ENCODE measurements around the gene HOXA3. TPM values are rescaled to one million over a fixed set of nuclear protein-coding genes. Genes with fewer than 3 reads are reported as not detected.

HOXA3 gene
- total and polyA plus RNA-seq, 2 of the 8 experiments (the other 6 are each of a cell fraction or from before 2014, with no cell fraction given) = not detected

DNA sequence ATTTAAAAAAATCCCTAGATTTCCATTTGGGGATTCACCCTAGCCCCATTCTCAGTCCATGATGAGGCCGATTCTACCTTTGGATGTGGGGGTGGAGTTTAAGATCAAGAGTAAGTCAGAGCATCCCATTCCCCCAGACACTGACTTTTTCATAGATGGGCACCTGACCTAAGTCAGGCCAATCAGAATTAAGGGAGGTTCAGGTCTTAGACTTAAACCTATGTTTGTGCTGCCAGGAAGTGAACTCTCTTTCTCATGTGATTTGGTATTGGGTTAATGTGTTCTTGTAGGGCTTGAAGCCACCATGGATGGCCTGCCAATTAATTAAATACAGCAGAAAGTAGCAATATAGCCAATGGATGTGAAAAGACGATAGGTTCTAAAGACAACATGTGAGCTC is 86.7 kb downstream of the HOXA3 start:
- Histone ChIP-seq H3K27me3 (replicated peaks in 1 of 4; ENCODE audit: control insufficient read depth in 3 of 4, extremely low read depth in 1 of 4, insufficient read depth in 3 of 4, low read length in 3 of 4) (no peaks in the 10 kb centered on the region), H3K9ac (replicated peaks in 1 of 4; ENCODE audit: extremely low read depth in 1 of 4, low read depth in 3 of 4, low read length in 3 of 4) (no peak overlapping the region), H4K91ac (replicated peaks; ENCODE audit: insufficient read length, low read length) (no peak overlapping the region), H3K79me1 (ENCODE audit: low read depth, low read length) (no peaks in the 10 kb centered on the region), H3K4me2 (ENCODE audit: insufficient read depth in 1 of 2, low read depth in 2 of 2, low read length in 2 of 2) (no peak overlapping the region), H2BK120ac (replicated peaks; ENCODE audit: low read depth, low read length) (no peak overlapping the region), H3K79me2 (ENCODE audit: control insufficient read depth in 1 of 2, insufficient read depth in 2 of 2, low read length in 2 of 2) (no peaks in the 10 kb centered on the region), H3K23me2 (ENCODE audit: low read depth, low read length) (no peaks in the 10 kb centered on the region), H4K20me1 (replicated peaks in 1 of 2; ENCODE audit: control insufficient read depth in 1 of 2, insufficient read depth in 2 of 2, low read length in 2 of 2) (no peaks in the 10 kb centered on the region), H3K18ac (ENCODE audit: extremely low read depth, low read length) (no peak overlapping the region), H4K5ac (ENCODE audit: insufficient read length, low read depth, low read length) (no peak overlapping the region), H3K27ac (ENCODE audit: low read depth, low read length) (no peak overlapping the region), H3K56ac (replicated peaks; ENCODE audit: insufficient read length, low read depth, low read length) (no peak overlapping the region), H2BK12ac (ENCODE audit: low read depth, low read length) (no peak overlapping the region), H2AK5ac (ENCODE audit: low read depth, low read length) (no peak overlapping the region), H2BK15ac (ENCODE audit: low read length) (no peak overlapping the region), H3K9me3 (ENCODE audit: insufficient read depth in 2 of 2, low read depth in 1 of 2, low read length in 1 of 2) (no peaks in the 10 kb centered on the region), H3K23ac (ENCODE audit: insufficient read length) (no peak overlapping the region), H3K14ac (ENCODE audit: insufficient read length) (no peak overlapping the region), H2BK20ac (ENCODE audit: low read length) (no peak overlapping the region), H3K36me3 (ENCODE audit: control insufficient read depth in 2 of 4, insufficient read depth in 4 of 4, low read length in 3 of 4) (no peaks in the 10 kb centered on the region), H3K4ac (replicated peaks; ENCODE audit: insufficient read length, low read depth, low read length) (no peak overlapping the region), H3K4me3 (ENCODE audit: extremely low read depth in 1 of 4, insufficient read depth in 2 of 4, low read depth in 3 of 4, low read length in 4 of 4) (no peak overlapping the region), H2BK5ac (ENCODE audit: low read depth, low read length) (no peak overlapping the region), H3K4me1 (replicated peaks in 1 of 4; ENCODE audit: control insufficient read depth in 3 of 4, insufficient read depth in 4 of 4, low read length in 3 of 4) (no peaks in the 10 kb centered on the region), H2AFZ (ENCODE audit: low read length) (no peak overlapping the region), H4K8ac (ENCODE audit: extremely low read depth, insufficient read depth, low read length) (no peak overlapping the region)
- ChIA-PET POLR2A (ENCODE audit: partially characterized antibody) (no interaction called here), CTCF (ENCODE audit: partially characterized antibody) (interaction anchor here (2.3 kb wide), 1 partner anchor 11 kb away, joined by 7 read pairs; no protein-coding TSS in a partner anchor)
- 93% methylated on average over 2 of the region's 2 CpGs; no CpG with 5 or more reads in 1 of the 2 experiments for WGBS, 2 experiments (ENCODE audit: extremely low coverage in 1 of 2, insufficient coverage in 1 of 2, insufficient read length in 1 of 2, insufficient replicate concordance in 2 of 2, low coverage in 1 of 2, low lambda C conversion rate in 2 of 2, missing lambda C conversion rate in 1 of 2)
- no peak for DNase-seq (ENCODE audit: low read depth in 1 of 2, low spot score in 2 of 2)
- no peak for FAIRE-seq
- TF ChIP-seq POLR2A (IDR thresholded peaks at IDR 0.05; ENCODE audit: control extremely low read depth in 1 of 2, low read depth in 2 of 2, low read length in 2 of 2) (no peak), JUN (IDR thresholded peaks at IDR 0.05; ENCODE audit: low read depth, low read length) (no peak), ASH2L (IDR thresholded peaks at IDR 0.05; ENCODE audit: low read length) (no peak)
- TF ChIP-seq, protein P1, sequence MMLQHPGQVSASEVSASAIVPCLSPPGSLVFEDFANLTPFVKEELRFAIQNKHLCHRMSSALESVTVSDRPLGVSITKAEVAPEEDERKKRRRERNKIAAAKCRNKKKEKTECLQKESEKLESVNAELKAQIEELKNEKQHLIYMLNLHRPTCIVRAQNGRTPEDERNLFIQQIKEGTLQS (IDR thresholded peaks at IDR 0.05; ENCODE audit: insufficient read depth, low read depth, low read length) = no peak
